HCT116 (cell line): Measurements from ENCODE around the gene DMPK.

ENCODE experiments used
- CTCF ChIP-seq, 3 experiments: fragments of 200-600 bp in 1 of 3; sonication (generic) in 1 of 3; IDR thresholded peaks in 2 of 3; conservative IDR thresholded peaks in 1 of 3; 2 replicates each; pipeline ENCODE4 v1.5.1; 2012 to 2017; ENCODE audit warnings: low read depth in 2 of 3, low read length in 2 of 3, antibody characterized with exemption in 1 of 3, borderline replicate concordance in 1 of 3, control low read depth in 1 of 3, mild to moderate bottlenecking in 1 of 3, mixed read lengths in 1 of 3, mixed run types in 1 of 3, moderate library complexity in 1 of 3; ENCODE audit not compliant: insufficient read depth in 1 of 3
- ELF1 ChIP-seq: IDR thresholded peaks from 2 replicates; pipeline ENCODE4 v1.6.1; 2012; ENCODE audit warnings: low read depth, borderline replicate concordance
- EZH2 ChIP-seq: fragments of 200-600 bp; sonication (generic); IDR thresholded peaks from 2 replicates; pipeline ENCODE4 v1.6.1; 2017; ENCODE audit warnings: antibody characterized with exemption, mixed run types
- POLR2A ChIP-seq: IDR thresholded peaks from 2 replicates; pipeline ENCODE4 v1.7.0; 2011; ENCODE audit warnings: borderline replicate concordance; ENCODE audit not compliant: insufficient read depth, insufficient read length; ENCODE audit errors: extremely low read depth
- SP1 ChIP-seq: IDR thresholded peaks from 2 replicates; pipeline ENCODE4 v1.6.1; 2012; ENCODE audit warnings: low read depth

- TF ChIP-seq CTCF (IDR thresholded peaks at IDR 0.05 in 2 of 3, conservative IDR thresholded peaks at IDR 0.05 in 1 of 3; ENCODE audit: borderline replicate concordance in 1 of 3, insufficient read depth in 1 of 3, low read depth in 2 of 3, low read length in 2 of 3) (no peak), SP1 (no peak), ELF1 (no peak), EZH2 (no peak), POLR2A (no peak)
Observed at GRCh38 chr19:45764945-45765701, 17.2 kb downstream of the DMPK start.
